Measurements from ENCODE around the gene LRBA. TPM values are rescaled to one million over a fixed set of nuclear protein-coding genes. Genes with fewer than 3 reads are reported as not detected.

Gene LRBA
- total RNA-seq, 1 experiment from 2014 or later = 55.3 TPM

DNA sequence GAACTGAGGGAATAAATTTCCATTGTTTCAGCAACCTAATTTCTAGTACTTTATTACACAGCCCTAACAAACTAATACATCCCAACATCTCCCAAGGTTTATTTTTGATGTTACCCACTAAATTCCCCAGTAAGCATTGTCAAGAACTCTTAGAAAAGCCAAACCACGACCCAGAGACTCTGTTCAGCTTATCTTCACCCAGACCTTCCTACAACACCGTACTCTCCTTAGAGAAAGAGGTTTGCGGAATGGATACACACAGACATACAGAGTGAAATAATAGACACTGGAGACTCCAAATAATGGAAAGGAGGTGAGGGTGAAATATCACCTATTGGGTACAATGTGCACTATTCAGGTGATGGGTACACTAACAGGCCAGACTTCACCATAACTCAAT is 75.6 kb downstream of the LRBA start:
- Histone ChIP-seq H2BK15ac (ENCODE audit: low read depth, low read length) (no peak overlapping the region), H3K9me3 (ENCODE audit: control insufficient read depth, low read depth, low read length) (no peaks in the 10 kb centered on the region), H2BK12ac (ENCODE audit: insufficient read length, low read depth, low read length) (no peak overlapping the region), H4K20me1 (ENCODE audit: control insufficient read depth, insufficient read depth, insufficient read length) (no peaks in the 10 kb centered on the region), H3K4ac (ENCODE audit: low read depth, low read length) (no peak overlapping the region), H4K5ac (ENCODE audit: insufficient read length, low read depth, low read length) (no peak overlapping the region), H3K23me2 (ENCODE audit: insufficient read length, low read depth, low read length, poor library complexity, severe bottlenecking) (no peaks in the 10 kb centered on the region), H3K23ac (ENCODE audit: insufficient read length, low read depth, low read length) (no peak overlapping the region), H3K4me1 (ENCODE audit: insufficient read depth, low read length) (peaks cover 2% of the 10 kb centered on the region; the same call in 1 of the 2 replicates), H3K79me1 (ENCODE audit: insufficient read depth, low read depth, low read length, poor library complexity, severe bottlenecking) (no peaks in the 10 kb centered on the region), H3K56ac (ENCODE audit: insufficient read length, low read depth, low read length) (no peak overlapping the region), H3K9ac (ENCODE audit: extremely low read depth, insufficient read length, low read length) (no peak overlapping the region), H4K91ac (ENCODE audit: insufficient read length, low read depth, low read length) (no peak overlapping the region), H2BK120ac (ENCODE audit: low read depth, low read length, poor library complexity, severe bottlenecking) (no peak overlapping the region), H3K79me2 (ENCODE audit: insufficient read depth, low read length) (peaks cover 2% of the 10 kb centered on the region; the same call in 1 of the 2 replicates), H3K14ac (ENCODE audit: insufficient read depth, low read length) (no peak overlapping the region), H3K27me3 (ENCODE audit: insufficient read depth, low read length) (no peaks in the 10 kb centered on the region), H2BK5ac (ENCODE audit: insufficient read length, low read length) (no peak overlapping the region), H3K18ac (ENCODE audit: insufficient read length, low read depth, low read length) (no peak overlapping the region), H3T11ph (ENCODE audit: low read length) (no peak overlapping the region), H4K8ac (replicated peaks; ENCODE audit: insufficient read length, low read depth, low read length) (no peak overlapping the region), H2BK20ac (ENCODE audit: low read depth, low read length, poor library complexity, severe bottlenecking) (no peak overlapping the region), H2AK5ac (ENCODE audit: insufficient read length, low read length) (no peak overlapping the region), H3K4me2 (ENCODE audit: insufficient read depth, insufficient read length, low read length) (no peak overlapping the region), H3K27ac (ENCODE audit: insufficient read length, low read depth, low read length) (no peak overlapping the region), H2AFZ (ENCODE audit: low read length) (no peak overlapping the region)
- Mint-ChIP-seq H3K27ac (peak overlapping the region in 1 of 3 experiments; percentile 93; a peak in 3 of 7 replicates), H3K27me3 (ENCODE audit: low read depth) (no peaks in the 10 kb centered on the region), H3K9me3 (no peaks in the 10 kb centered on the region), H3K4me1 (peaks cover 24 to 29% of the 10 kb centered on the region in 2 experiments), H3K36me3 (ENCODE audit: insufficient read depth in 1 of 3, low read depth in 3 of 3) (no peaks in the 10 kb centered on the region), H3K4me3 (no peak overlapping the region)
- TF ChIP-seq, protein P1, sequence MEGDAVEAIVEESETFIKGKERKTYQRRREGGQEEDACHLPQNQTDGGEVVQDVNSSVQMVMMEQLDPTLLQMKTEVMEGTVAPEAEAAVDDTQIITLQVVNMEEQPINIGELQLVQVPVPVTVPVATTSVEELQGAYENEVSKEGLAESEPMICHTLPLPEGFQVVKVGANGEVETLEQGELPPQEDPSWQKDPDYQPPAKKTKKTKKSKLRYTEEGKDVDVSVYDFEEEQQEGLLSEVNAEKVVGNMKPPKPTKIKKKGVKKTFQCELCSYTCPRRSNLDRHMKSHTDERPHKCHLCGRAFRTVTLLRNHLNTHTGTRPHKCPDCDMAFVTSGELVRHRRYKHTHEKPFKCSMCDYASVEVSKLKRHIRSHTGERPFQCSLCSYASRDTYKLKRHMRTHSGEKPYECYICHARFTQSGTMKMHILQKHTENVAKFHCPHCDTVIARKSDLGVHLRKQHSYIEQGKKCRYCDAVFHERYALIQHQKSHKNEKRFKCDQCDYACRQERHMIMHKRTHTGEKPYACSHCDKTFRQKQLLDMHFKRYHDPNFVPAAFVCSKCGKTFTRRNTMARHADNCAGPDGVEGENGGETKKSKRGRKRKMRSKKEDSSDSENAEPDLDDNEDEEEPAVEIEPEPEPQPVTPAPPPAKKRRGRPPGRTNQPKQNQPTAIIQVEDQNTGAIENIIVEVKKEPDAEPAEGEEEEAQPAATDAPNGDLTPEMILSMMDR (conservative IDR thresholded peaks at IDR 0.05) = no peak
- DNase-seq = no peak
- no CpG with 5 or more reads among the region's 3 CpGs for WGBS (ENCODE audit: extremely low coverage, insufficient read length, low lambda C conversion rate)
